Mesothelial cell of epicardium (in vitro differentiated cells): ENCODE results near the gene SH2D2A. TPM values are rescaled to one million over a fixed set of nuclear protein-coding genes. Genes with fewer than 3 reads are reported as not detected.

Experiments
- DNase-seq, 2 experiments: peaks; one replicate each; pipeline ENCODE4 v3.0.0; 2021; ENCODE audit warnings: low spot score in 2 of 2; ENCODE audit not compliant: unreplicated experiment in 2 of 2
- H3K27ac Mint-ChIP-seq: 2 replicates; pipeline ENCODE4 v1.8.0; 2021; ENCODE audit warnings: mixed read lengths
- H3K27me3 Mint-ChIP-seq: 2 replicates; pipeline ENCODE4 v1.8.0; 2021; ENCODE audit warnings: low read depth, mixed read lengths
- H3K36me3 Mint-ChIP-seq: 2 replicates; pipeline ENCODE4 v1.8.0; 2021; ENCODE audit warnings: mixed read lengths
- H3K4me1 Mint-ChIP-seq: 2 replicates; pipeline ENCODE4 v1.8.0; 2021; ENCODE audit warnings: mixed read lengths
- H3K4me3 Mint-ChIP-seq: 2 replicates; pipeline ENCODE4 v1.8.0; 2021; ENCODE audit warnings: mild to moderate bottlenecking, moderate library complexity, mixed read lengths
- H3K9me3 Mint-ChIP-seq: 2 replicates; pipeline ENCODE4 v1.8.0; 2021; ENCODE audit warnings: mixed read lengths
- total RNA-seq: library from RNA; stranded (reverse); gene quantifications from 3 replicates; pipeline ENCODE4 v1.2.1, GENCODE V29; 2021
- TF ChIP-seq, protein P1 (sequence below): fragments of 200-600 bp; sonication (generic); IDR thresholded peaks from one replicate; pipeline ENCODE4 v1.5.0; 2021; ENCODE audit warnings: antibody characterized with exemption; ENCODE audit not compliant: unreplicated experiment

Gene SH2D2A
- total RNA-seq, 1 donor from 2014 or later, result 0.89 TPM

DNA sequence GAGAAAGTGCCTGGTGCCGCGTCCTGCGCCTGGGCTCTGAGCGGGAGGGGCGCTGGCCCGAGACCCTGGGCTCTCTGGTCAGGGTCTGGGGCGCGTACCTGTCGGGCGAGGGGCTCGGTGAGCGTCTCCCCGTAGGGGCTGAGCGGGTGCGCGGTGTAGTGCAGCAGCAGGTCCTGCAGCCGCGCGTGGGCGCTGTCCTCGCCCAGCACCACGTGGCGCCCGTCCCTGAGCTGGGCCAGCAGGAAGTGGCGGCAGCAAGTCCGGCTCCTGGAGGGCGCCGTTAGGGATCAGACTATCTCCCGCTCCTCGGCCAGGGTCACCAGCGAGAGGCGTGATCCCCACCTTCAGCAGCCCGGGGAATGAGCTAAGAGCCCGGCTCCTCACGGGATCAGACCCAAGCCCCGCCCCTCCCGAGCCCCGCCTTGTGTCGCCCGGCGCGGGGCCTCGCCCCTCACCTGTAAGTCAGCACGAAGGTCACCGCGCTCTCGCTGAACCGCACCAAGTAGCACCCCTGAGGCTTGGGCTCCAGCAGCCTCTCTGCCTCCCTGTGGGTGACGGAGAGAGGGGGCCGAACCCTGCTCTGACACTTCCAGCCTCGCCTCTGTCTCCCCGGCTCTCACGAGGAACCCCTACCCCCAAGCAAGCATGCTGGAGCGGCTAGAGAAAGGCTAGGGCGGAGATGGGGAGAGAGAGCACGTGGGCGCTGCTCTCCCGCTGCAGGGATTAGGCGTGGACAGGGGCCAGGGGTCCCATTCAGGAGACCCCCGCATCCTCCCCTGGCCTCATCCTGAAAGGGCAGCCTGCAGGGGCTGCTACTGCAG is 2.7 kb downstream of the SH2D2A start:
- Mint-ChIP-seq H3K36me3 (no peaks in the 10 kb centered on the region), H3K9me3 (no peaks in the 10 kb centered on the region), H3K27ac (no peak overlapping the region), H3K4me1 (peaks cover 34% of the 10 kb centered on the region), H3K27me3 (peaks cover 41% of the 10 kb centered on the region), H3K4me3 (peak overlapping the region; percentile 64)
- DNase-seq, result peak in 1 of 2 experiments; percentile 69
- TF ChIP-seq, protein P1, sequence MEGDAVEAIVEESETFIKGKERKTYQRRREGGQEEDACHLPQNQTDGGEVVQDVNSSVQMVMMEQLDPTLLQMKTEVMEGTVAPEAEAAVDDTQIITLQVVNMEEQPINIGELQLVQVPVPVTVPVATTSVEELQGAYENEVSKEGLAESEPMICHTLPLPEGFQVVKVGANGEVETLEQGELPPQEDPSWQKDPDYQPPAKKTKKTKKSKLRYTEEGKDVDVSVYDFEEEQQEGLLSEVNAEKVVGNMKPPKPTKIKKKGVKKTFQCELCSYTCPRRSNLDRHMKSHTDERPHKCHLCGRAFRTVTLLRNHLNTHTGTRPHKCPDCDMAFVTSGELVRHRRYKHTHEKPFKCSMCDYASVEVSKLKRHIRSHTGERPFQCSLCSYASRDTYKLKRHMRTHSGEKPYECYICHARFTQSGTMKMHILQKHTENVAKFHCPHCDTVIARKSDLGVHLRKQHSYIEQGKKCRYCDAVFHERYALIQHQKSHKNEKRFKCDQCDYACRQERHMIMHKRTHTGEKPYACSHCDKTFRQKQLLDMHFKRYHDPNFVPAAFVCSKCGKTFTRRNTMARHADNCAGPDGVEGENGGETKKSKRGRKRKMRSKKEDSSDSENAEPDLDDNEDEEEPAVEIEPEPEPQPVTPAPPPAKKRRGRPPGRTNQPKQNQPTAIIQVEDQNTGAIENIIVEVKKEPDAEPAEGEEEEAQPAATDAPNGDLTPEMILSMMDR, result peak; percentile 44

DNA sequence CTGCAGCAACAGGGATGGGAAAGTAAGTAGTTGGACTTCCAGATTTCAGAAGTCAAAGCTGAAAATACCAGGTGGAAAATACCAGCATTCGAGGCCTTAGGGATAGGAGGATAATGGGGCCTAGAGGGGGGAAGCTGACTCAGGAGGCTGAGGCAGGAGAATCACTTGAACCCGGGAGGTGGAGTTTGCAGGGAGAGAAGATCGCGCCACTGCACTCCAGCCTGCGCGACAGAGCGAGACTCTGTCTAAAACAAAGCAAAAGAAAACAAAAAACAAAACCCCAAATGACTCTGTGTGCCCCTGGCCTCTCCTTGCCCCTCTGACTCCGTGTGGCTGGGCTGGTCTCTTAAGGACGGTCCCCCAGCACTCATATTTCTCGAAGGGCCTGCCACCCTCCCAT is 3.4 kb downstream of the SH2D2A start:
- no peaks in the 10 kb centered on the region for H3K9me3 Mint-ChIP-seq
- H3K27me3 Mint-ChIP-seq, result peaks cover 41% of the 10 kb centered on the region
- DNase-seq, result no peak
- peaks cover 34% of the 10 kb centered on the region for H3K4me1 Mint-ChIP-seq
- H3K4me3 Mint-ChIP-seq, result peak overlapping the region; percentile 64
- TF ChIP-seq, protein P1, result no peak
- H3K36me3 Mint-ChIP-seq, result no peaks in the 10 kb centered on the region
- H3K27ac Mint-ChIP-seq, result no peak overlapping the region

DNA sequence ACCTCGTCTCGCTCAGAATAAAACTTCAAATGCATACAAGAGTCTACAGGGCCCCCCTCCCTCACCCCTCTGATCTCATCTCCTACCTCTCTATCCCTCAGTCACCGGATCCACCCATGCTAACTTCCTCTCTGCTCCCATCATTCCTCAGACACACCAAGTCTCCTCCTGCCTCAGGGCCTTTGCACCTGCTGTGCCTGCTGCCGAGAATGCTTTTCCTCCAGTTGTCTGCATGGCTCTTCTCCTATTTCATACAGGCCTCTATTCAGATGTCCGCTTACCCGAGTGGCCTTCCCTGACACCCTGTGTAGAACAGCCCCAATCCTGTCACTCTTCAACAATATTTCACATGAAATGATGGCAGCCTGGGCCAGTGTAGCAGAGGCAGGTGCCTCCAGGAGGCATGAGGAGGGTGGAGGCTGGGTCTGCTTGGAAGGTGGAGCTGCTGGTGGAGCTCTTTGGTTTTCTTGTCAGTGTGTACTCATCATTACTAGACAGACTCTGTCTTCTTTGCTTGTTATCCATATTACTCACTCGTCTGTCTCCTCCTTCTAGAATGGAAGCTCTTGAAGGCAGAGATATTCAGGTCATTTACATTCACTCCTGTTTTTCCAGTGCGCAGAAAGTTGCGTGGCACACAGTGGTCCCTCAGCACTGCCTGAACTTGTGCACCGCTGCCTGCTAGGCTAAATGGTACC is 4.2 kb downstream of the SH2D2A start:
- Mint-ChIP-seq H3K36me3 (no peaks in the 10 kb centered on the region), H3K27me3 (peaks cover 45% of the 10 kb centered on the region), H3K4me1 (peaks cover 34% of the 10 kb centered on the region), H3K4me3 (no peak overlapping the region), H3K9me3 (no peaks in the 10 kb centered on the region), H3K27ac (no peak overlapping the region)
- no peak for DNase-seq
- TF ChIP-seq, protein P1, result no peak

DNA sequence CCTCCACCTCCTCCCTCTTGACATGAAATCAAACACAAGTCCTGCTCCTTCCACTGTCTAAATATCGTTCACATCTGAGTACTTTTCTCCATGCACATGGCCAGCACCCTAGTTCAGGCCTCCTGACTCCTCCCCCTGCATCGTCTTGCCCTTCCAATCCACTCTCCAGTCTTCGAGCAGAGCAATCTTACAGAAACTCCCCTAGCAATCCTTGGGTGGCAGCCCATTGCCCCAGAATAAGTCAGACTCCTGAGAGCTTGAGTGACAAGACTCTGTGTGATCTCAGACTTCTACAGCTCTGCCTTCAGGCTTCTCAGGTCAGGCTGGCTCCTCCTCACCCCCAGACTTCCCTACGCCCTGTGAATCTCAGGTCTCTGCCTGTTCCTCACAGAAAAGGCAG is 5.5 kb downstream of the SH2D2A start:
- TF ChIP-seq, protein P1, result no peak
- Mint-ChIP-seq H3K36me3 (no peaks in the 10 kb centered on the region), H3K27me3 (peaks cover 41% of the 10 kb centered on the region), H3K27ac (no peak overlapping the region), H3K4me3 (no peak overlapping the region), H3K9me3 (no peaks in the 10 kb centered on the region), H3K4me1 (peaks cover 38% of the 10 kb centered on the region)
- DNase-seq, result no peak

DNA sequence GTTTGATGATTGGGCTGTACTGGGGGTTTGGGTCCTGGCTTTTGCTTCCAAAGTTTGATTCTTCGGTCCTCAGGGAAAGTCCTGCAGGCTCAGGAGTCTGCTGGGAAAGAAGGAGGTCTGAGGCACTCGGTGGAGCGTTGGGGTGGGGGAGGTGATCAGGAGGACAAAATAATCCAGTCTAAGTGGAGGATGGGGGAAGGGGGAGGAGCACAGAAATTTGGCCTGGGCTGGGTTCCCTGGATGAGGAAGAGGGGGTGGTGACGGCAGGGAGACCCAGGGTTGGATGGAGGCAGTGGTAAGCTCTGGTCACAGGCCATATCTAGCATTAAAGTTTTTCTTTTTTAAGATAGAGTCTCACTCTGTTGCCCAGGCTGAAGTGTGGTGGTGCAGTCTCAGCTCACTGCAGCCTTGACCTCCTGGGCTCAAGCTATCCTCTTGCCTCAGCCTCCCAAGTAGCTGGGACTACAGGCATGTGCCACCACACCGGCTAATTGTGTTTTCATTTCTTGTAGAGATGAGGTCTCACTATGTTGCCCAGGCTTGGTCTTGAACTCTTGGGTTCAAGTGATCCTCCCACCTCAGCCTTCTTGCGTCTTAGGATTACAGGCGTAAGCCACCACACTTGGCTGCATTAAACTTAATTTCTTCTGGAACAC is 6.8 kb downstream of the SH2D2A start:
- no peaks in the 10 kb centered on the region for H3K9me3 Mint-ChIP-seq
- TF ChIP-seq, protein P1, result no peak
- no peak overlapping the region for H3K27ac Mint-ChIP-seq
- H3K4me3 Mint-ChIP-seq, result no peak overlapping the region
- peaks cover 41% of the 10 kb centered on the region for H3K4me1 Mint-ChIP-seq
- H3K27me3 Mint-ChIP-seq, result peaks cover 34% of the 10 kb centered on the region
- no peaks in the 10 kb centered on the region for H3K36me3 Mint-ChIP-seq
- no peak for DNase-seq
